Breast epithelium (tissue), 4 donors: ENCODE measurements around the gene MRPL47. TPM values are rescaled to one million over a fixed set of nuclear protein-coding genes. Genes with fewer than 3 reads are reported as not detected.
A peak's percentile ranks its signal among the peaks of the same experiment; 100 is the strongest.

Experiments
- DNase-seq, 2 donors: peaks; one replicate each; pipeline ENCODE4 v3.0.0-alpha.2; 2019; ENCODE audit warnings: low spot score in 2 of 2
- H3K27ac ChIP-seq, 2 donors: fragments of 200-600 bp; sonication (generic) in 1 of 2; one replicate each; pipeline ENCODE4 v1.5.1; 2016 to 2019; ENCODE audit warnings: mild to moderate bottlenecking in 1 of 2
- H3K27me3 ChIP-seq, 2 donors: fragments of 200-600 bp; sonication (generic) in 1 of 2; one replicate each; pipeline versions ENCODE4 v1.5.1 to v1.6.0; 2017 to 2019; ENCODE audit warnings: control low read depth in 1 of 2, mild to moderate bottlenecking in 1 of 2
- H3K36me3 ChIP-seq: fragments of 200-600 bp; one replicate; pipeline ENCODE4 v1.5.1; 2019
- H3K4me1 ChIP-seq, 2 donors: fragments of 200-600 bp; sonication (generic); one replicate each; pipeline ENCODE4 v1.5.1; 2016 to 2019; ENCODE audit warnings: control low read depth in 1 of 2
- H3K4me3 ChIP-seq, 3 donors: fragments of 200-600 bp; sonication (generic); 1 replicate in 2 of 3; 2 replicates in 1 of 3; pipeline ENCODE4 v1.5.1; 2016 to 2019; ENCODE audit warnings: mild to moderate bottlenecking in 3 of 3, moderate library complexity in 2 of 3
- H3K9me3 ChIP-seq, 2 donors: fragments of 200-600 bp; sonication (generic) in 1 of 2; one replicate each; pipeline ENCODE4 v1.5.1; 2016 to 2019; ENCODE audit warnings: control low read depth in 1 of 2
- CTCF ChIP-seq, 3 donors: fragments of 450-650 bp; IDR thresholded peaks; one replicate each; pipeline ENCODE4 v1.5.1; 2016 to 2017; ENCODE audit warnings: antibody characterized with exemption in 3 of 3, mild to moderate bottlenecking in 3 of 3, moderate library complexity in 3 of 3
- POLR2A ChIP-seq: fragments of 450-650 bp; IDR thresholded peaks from one replicate; pipeline ENCODE4 v1.6.1; 2016; ENCODE audit warnings: antibody characterized with exemption, mild to moderate bottlenecking, moderate library complexity
- POLR2AphosphoS5 ChIP-seq, 3 donors: sonication (generic); formaldehyde crosslinking; IDR thresholded peaks; one replicate each; pipeline ENCODE4 v1.6.1; 2017; ENCODE audit warnings: antibody characterized with exemption in 3 of 3
- intact Hi-C: fragments of 100-400 bp; cut with DNase I; formaldehyde crosslinking; loops from one replicate; pipeline ENCODE4 v1.15.1; 2023; ENCODE audit warnings: low total_unique reads
- total RNA-seq, 3 donors: library from RNA; depleted of rRNA; stranded (reverse); fragments of >200 nt; gene quantifications; one replicate each; pipeline ENCODE4 v1.1.0, GENCODE V29; 2016

MRPL47 gene
- total RNA-seq, 3 donors from 2014 or later, result 21.4 to 28.5 (median 23.4) TPM

GRCh38 chr3:179606534-179607085 lies 2.2 kb upstream of the MRPL47 start:
- Histone ChIP-seq H3K27me3 (no peaks in the 10 kb centered on the region), H3K4me1 (peaks cover 0 to 7% of the 10 kb centered on the region in 2 donors), H3K36me3 (no peaks in the 10 kb centered on the region), H3K9me3 (no peaks in the 10 kb centered on the region), H3K27ac (no peak overlapping the region), H3K4me3 (no peak overlapping the region)
- TF ChIP-seq POLR2A (no peak), POLR2AphosphoS5 (IDR thresholded peaks at IDR 0.05) (no peak), CTCF (IDR thresholded peaks at IDR 0.05) (no peak)
- no peak for DNase-seq
- intact Hi-C loops, result no loop called here

- peaks cover 0 to 7% of the 10 kb centered on the region in 2 donors for H3K4me1 ChIP-seq
- DNase-seq, result no peak
- H3K36me3 ChIP-seq, result no peaks in the 10 kb centered on the region
- H3K27me3 ChIP-seq, result no peaks in the 10 kb centered on the region
- intact Hi-C loops, result no loop called here
- H3K9me3 ChIP-seq, result no peaks in the 10 kb centered on the region
- TF ChIP-seq CTCF (IDR thresholded peaks at IDR 0.05) (no peak), POLR2A (no peak), POLR2AphosphoS5 (IDR thresholded peaks at IDR 0.05) (no peak)
- peak overlapping the region; percentile 65 to 86 (median 81) for H3K4me3 ChIP-seq
- peak overlapping the region; percentile 90 to 94 for H3K27ac ChIP-seq
Observed at GRCh38 chr3:179603831-179604230, 607 bp downstream of the MRPL47 start.

- intact Hi-C loops, result no loop called here
- Histone ChIP-seq H3K36me3 (no peaks in the 10 kb centered on the region), H3K27me3 (no peaks in the 10 kb centered on the region), H3K27ac (no peak overlapping the region), H3K9me3 (no peaks in the 10 kb centered on the region), H3K4me1 (peaks cover 0 to 7% of the 10 kb centered on the region in 2 donors), H3K4me3 (peak overlapping the region in 2 of 3 donors; percentile 65 to 81)
- DNase-seq, result no peak
- TF ChIP-seq CTCF (IDR thresholded peaks at IDR 0.05), result no peak
- TF ChIP-seq POLR2A, result no peak
- no peak for TF ChIP-seq POLR2AphosphoS5 (IDR thresholded peaks at IDR 0.05)
Observed at GRCh38 chr3:179603321-179603720, 1.1 kb downstream of the MRPL47 start.

- no peak overlapping the region for H3K4me3 ChIP-seq
- peaks cover 0 to 7% of the 10 kb centered on the region in 2 donors for H3K4me1 ChIP-seq
- DNase-seq, result no peak
- no peaks in the 10 kb centered on the region for H3K9me3 ChIP-seq
- intact Hi-C loops, result no loop called here
- peaks cover 11% of the 10 kb centered on the region for H3K36me3 ChIP-seq
- TF ChIP-seq CTCF (IDR thresholded peaks at IDR 0.05), result no peak
- H3K27me3 ChIP-seq, result no peaks in the 10 kb centered on the region
- no peak overlapping the region for H3K27ac ChIP-seq
Observed at GRCh38 chr3:179599531-179599930, 4.9 kb downstream of the MRPL47 start.

GRCh38 chr3:179591313-179591712 lies 13.1 kb downstream of the MRPL47 start:
- H3K27ac ChIP-seq, result no peak overlapping the region
- intact Hi-C loops, result no loop called here
- H3K36me3 ChIP-seq, result peaks cover 13% of the 10 kb centered on the region

More at GRCh38 chr3:179591313-179591712, 13.1 kb downstream of the MRPL47 start:
- TF ChIP-seq CTCF (IDR thresholded peaks at IDR 0.05), result no peak
- TF ChIP-seq POLR2A, result no peak
- TF ChIP-seq POLR2AphosphoS5 (IDR thresholded peaks at IDR 0.05), result no peak
- Histone ChIP-seq H3K9me3 (no peaks in the 10 kb centered on the region), H3K4me3 (no peak overlapping the region), H3K27me3 (no peaks in the 10 kb centered on the region), H3K4me1 (no peaks in the 10 kb centered on the region)
- no peak for DNase-seq
